Epithelial cell of esophagus (primary cell): ENCODE data around the gene AURKA.

Experiments
- DNase-seq: peaks from one replicate; pipeline ENCODE4 v3.0.0; 2010; ENCODE audit warnings: low read depth
- H3K4me3 ChIP-seq: 2 replicates; pipeline ENCODE4 v1.5.1; 2011; ENCODE audit warnings: mild to moderate bottlenecking, low read length, control low read depth
- TF ChIP-seq, protein P1 (sequence below): IDR thresholded peaks from 2 replicates; pipeline ENCODE4 v1.5.1; 2011; ENCODE audit warnings: low read depth, mild to moderate bottlenecking, low read length, control low read depth, inconsistent platforms; ENCODE audit not compliant: insufficient read depth; ENCODE audit errors: missing control alignments

AURKA gene

DNA sequence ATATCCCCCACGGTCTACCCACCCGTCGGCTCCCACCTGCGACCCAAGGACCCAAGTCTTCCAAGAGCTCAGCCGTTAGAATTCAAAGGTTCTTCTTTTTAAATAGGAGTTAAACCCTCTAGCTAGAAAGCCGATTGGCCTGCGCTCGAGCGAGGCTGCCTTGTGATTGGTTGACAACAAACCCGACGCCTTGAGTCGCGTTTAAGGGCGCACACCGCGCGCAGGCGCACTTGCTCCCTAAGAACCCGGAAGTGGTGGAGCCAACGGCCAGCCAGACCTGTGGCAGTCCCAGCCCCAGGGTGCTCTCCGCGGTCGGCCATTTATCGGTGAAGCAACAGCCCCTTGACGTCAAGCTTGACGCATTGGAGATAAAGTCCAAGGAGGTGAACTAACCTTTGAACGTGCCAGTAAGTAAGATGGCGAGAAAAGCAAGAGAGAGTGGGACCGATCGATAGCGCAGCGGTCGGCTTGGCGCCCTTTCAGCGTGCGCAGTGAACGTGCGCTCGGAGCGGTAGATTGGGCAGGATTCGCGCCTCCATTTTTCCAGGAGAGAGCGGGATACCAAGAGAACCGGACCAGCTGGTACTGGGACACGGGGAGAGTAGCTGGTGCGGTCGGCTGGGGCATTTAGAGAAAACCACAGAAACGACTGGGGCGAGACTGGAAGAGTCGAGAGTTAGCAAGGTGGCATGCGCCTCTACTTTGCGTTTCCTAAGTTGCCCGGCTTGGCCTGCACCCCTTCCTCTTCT, at the start of gene AURKA, which contains the start of gene CSTF1:
Gene AURKA, minus strand, starts transcription at position 84 of the 749 bp plus-strand sequence. CDS start 4,018 bp downstream, outside the sequence.
Gene CSTF1, plus strand, starts transcription at position 514 of the 749 bp plus-strand sequence. CDS start 2,908 bp downstream, outside the sequence.
- peak within 1 kb of the TSS; percentile 96 for H3K4me3 ChIP-seq
- DNase-seq: peak; percentile 100
- TF ChIP-seq, protein P1, sequence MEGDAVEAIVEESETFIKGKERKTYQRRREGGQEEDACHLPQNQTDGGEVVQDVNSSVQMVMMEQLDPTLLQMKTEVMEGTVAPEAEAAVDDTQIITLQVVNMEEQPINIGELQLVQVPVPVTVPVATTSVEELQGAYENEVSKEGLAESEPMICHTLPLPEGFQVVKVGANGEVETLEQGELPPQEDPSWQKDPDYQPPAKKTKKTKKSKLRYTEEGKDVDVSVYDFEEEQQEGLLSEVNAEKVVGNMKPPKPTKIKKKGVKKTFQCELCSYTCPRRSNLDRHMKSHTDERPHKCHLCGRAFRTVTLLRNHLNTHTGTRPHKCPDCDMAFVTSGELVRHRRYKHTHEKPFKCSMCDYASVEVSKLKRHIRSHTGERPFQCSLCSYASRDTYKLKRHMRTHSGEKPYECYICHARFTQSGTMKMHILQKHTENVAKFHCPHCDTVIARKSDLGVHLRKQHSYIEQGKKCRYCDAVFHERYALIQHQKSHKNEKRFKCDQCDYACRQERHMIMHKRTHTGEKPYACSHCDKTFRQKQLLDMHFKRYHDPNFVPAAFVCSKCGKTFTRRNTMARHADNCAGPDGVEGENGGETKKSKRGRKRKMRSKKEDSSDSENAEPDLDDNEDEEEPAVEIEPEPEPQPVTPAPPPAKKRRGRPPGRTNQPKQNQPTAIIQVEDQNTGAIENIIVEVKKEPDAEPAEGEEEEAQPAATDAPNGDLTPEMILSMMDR: no peak

DNA sequence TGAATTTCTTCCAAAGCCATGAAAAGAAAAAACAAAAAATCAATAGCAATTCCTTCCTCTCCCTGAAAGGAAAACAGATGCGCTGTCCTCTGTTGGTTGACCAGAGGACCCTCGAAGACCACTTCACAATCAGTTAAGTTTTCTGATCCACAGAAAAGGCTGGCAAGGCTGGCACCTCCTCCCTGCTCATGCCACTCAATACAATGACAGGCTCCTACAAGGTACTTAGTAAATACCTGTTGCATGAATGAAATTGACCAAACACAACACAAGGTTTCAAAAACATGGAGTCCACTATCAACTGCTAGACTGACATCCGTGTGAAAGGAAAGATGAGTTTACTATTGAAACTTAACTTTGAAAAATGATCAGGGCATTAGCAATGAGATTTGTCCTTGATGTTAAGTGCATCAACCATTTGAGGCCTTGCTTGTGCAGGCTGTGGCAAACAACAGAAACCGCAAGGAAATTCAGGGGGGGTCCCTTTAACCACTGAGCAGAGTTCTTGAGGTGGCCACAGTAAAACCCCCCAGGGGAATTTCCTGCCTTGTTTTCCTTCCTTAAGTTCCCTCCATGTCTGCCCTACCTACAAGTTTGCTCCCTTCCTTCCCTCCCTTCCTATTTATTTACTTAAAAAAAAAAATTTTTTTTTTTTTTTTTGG, 48.5 kb upstream of the AURKA start:
- no peak overlapping the region for H3K4me3 ChIP-seq
- DNase-seq: no peak
- TF ChIP-seq, protein P1: no peak

DNA sequence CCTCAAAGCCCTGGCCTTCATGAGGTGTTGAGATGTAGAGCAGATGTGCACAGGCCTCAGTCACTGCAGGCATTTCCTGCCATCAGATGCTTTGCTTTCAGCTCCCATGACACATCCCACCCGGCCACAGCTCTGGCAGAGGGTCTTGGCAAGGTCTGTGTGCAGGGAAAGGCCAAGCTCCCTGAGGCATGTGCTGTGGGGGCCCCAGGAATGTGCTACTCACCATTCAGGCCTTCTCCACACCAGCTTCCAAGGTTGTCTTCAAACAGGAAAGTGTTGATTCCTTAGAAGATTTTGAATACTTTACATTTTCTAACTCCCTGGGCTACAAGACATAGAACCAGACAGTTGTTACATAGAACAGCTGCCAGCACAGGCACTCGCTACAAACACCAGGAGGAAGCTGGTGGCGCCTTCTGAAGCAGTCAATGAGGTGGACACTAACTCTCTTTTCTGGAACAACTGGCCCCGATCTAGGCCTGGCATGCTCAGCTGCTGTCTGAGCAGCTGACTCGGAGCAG, 47.8 kb upstream of the AURKA start:
- TF ChIP-seq, protein P1: no peak
- H3K4me3 ChIP-seq: no peak overlapping the region
- DNase-seq: peak; percentile 13

DNA sequence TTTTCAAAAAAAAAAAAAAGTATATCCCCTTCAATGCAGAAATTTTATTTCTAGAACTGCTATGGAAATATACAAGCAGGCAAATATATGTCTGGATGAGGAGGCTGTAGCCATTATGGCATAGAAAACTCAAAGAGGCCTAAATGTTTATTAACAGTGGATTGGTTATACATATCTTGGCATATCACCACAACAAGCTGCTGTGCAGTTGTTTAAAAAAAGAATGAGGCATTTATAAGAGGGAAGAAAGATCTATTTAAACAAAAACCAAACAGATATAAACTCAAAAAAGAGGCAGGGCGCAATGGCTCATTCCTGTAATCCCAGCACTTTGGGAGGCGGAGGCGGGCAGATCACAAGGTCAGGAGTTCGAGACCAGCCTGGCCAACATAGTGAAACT, 46.3 kb upstream of the AURKA start:
- H3K4me3 ChIP-seq: no peak overlapping the region
- DNase-seq: no peak
- TF ChIP-seq, protein P1: no peak

DNA sequence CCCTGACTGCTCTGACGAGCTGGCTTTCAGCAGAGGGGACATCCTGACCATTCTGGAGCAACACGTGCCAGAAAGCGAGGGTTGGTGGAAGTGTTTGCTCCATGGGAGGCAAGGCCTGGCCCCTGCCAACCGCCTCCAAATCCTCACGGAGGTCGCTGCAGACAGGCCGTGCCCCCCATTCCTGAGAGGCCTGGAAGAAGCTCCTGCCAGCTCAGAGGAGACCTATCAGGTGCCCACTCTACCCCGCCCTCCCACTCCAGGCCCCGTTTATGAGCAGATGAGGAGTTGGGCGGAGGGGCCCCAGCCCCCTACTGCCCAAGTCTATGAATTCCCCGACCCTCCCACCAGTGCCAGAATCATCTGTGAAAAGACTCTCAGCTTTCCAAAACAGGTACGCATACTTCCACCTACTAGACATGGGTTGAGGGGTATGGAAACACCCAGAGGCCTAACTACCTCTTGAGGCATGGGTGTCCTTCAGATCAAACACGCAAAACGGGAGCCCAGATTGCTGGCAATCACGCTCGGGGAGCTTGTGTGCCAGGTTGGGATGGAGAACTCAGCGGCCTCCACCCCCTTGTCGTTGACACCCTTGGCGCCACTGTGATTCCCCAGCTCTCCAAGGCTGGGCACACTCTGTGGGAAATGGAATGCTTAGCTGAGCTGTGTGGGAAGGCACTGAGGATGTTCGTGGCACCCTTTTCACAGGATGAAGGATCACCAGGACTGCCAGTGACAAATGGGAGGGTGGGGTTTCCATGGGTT, 45.4 kb upstream of the AURKA start:
- H3K4me3 ChIP-seq: no peak overlapping the region
- no peak for DNase-seq
- TF ChIP-seq, protein P1: no peak

DNA sequence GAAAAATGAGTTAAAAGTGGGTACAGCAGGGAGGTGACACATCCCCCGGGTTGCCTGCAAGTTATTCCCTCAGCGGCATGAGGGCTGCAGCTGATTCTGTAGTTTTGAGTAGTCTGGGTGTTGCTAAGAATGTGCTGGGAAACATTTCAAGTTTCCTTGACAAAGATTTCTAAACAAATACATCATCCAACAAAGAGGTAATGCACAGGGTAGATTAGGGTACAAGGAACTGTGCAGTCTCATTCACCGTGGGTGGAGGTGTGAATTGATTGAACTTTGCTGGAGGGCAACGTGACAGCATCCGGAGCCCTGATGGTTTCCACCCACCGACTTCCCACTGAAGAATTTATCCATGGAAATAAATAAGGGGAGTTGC, 41.9 kb upstream of the AURKA start:
- peak; percentile 28 for DNase-seq
- no peak overlapping the region for H3K4me3 ChIP-seq
- TF ChIP-seq, protein P1: no peak
